GM21786 (cell line): ENCODE results near the gene FGD1.

Experiments
- ATAC-seq: cut with Tn5 transposase; IDR thresholded peaks from one replicate; pipeline ENCODE4 v1.9.1; 2021; ENCODE audit not compliant: unreplicated experiment

Gene FGD1

GRCh38 chrX:54407266-54407665, 88.8 kb downstream of the FGD1 start:
- ATAC-seq = no peak

GRCh38 chrX:54397113-54397512, 98.9 kb downstream of the FGD1 start:
- ATAC-seq = no peak
